ENCODE results near the gene S100A13. TPM values are rescaled to one million over a fixed set of nuclear protein-coding genes. Genes with fewer than 3 reads are reported as not detected.

Gene S100A13
- total and polyA plus RNA-seq, 3 donors from 2014 or later: 54.2 to 90.9 (median 78.2) TPM

DNA sequence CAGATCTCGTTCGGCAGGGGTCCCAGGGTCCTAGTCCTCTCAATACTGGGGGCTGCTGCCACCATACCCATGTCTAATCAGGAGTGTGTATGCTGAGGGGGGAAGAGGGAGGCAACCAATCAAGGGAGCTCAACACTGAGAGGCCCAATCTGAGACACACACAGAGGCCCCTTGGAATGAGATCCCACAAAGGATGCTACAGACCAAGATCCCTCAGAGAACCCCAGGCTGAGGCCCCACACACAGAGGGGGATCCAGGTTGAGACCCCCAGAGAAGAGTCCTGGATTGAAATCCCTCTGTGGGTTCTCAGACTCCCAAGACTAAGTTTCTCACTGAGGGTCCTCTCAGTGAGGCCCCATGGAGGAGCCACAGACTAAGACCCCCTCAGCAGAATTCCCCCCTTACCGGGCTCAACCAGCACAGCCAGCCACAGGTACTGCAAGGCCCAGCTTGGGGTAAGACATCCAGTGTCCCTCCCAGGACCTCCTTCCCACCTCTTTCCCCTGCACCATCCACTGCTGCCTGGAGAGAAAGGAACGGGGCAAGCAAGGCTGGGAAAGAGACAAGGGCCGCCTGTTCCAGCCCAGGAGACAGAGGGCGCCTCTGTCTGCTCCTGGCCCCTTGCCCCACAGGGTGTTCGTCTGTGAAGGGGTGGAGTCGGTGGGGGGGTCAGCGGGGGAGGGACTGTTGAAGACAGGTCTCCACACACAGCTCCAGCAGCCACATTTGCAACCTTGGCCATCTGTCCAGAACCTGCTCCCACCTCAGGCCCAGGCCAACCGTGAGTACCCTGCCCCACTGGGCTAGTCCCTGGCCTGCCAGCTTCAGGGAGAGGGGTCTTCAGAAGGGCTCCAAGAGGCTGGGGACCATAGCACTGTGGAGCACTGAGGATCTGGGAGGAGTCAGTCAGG, 666 bp upstream of the S100A13 start, which contains the start of gene S100A1:
S100A1 (plus strand) TSS at position 720 of the 912 bp plus-strand sequence. CDS start 2,088 bp downstream, outside the sequence.
- DNase-seq: no peak
- intact Hi-C loops (cut with DNase I; ENCODE audit: low total_unique reads): no loop called here
- TF ChIP-seq, protein P1, sequence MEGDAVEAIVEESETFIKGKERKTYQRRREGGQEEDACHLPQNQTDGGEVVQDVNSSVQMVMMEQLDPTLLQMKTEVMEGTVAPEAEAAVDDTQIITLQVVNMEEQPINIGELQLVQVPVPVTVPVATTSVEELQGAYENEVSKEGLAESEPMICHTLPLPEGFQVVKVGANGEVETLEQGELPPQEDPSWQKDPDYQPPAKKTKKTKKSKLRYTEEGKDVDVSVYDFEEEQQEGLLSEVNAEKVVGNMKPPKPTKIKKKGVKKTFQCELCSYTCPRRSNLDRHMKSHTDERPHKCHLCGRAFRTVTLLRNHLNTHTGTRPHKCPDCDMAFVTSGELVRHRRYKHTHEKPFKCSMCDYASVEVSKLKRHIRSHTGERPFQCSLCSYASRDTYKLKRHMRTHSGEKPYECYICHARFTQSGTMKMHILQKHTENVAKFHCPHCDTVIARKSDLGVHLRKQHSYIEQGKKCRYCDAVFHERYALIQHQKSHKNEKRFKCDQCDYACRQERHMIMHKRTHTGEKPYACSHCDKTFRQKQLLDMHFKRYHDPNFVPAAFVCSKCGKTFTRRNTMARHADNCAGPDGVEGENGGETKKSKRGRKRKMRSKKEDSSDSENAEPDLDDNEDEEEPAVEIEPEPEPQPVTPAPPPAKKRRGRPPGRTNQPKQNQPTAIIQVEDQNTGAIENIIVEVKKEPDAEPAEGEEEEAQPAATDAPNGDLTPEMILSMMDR (IDR thresholded peaks at IDR 0.05): no peak
- TF ChIP-seq POLR2A (IDR thresholded peaks at IDR 0.05): no peak
- Histone ChIP-seq H3K36me3 (ENCODE audit: low read depth, missing control alignments) (no peaks in the 10 kb centered on the region), H3K27ac (peak within 1 kb of the TSS; percentile 94 to 95), H3K9me3 (no peaks in the 10 kb centered on the region), H3K4me3 (peak within 1 kb of the TSS; percentile 38 to 67), H3K27me3 (no peaks in the 10 kb centered on the region), H3K4me1 (peaks cover 32% of the 10 kb centered on the region)
- WGBS, 2 donors: 59 to 64% methylated on average over 3 to 10 of the region's 10 CpGs

DNA sequence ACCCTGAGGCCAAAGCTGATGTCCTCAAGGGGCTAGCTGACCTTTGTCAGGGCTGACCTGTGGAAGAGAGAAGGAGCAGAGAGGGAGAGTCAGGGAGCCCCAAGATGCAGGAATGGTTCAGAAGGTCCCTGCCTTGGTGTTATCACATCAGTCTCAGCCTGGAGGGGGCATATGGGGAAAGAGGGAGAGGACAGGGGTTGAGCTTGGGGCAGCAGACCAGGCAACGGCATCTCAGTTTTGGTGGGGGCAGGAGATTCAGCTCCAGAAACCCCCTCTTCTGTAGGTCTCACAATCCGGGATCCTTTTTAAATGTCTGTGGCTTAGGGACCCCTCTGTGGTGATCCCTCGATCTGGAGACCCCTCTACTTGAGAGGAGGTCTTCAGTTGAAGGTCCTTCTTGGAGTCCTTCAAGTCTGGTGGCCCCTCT, 815 bp downstream of the S100A13 start:
- intact Hi-C loops (cut with DNase I; ENCODE audit: low total_unique reads): no loop called here
- H3K4me3 ChIP-seq: peak overlapping the region; percentile 38 to 67
- H3K36me3 ChIP-seq (ENCODE audit: low read depth, missing control alignments): no peaks in the 10 kb centered on the region
- no peaks in the 10 kb centered on the region for H3K27me3 ChIP-seq
- H3K27ac ChIP-seq: peak overlapping the region; percentile 94 to 95
- no peaks in the 10 kb centered on the region for H3K9me3 ChIP-seq
- DNase-seq: no peak
- peaks cover 32% of the 10 kb centered on the region for H3K4me1 ChIP-seq
- no peak for TF ChIP-seq POLR2A (IDR thresholded peaks at IDR 0.05)
- WGBS, 2 donors: 23 to 40% methylated on average over 3 of the region's 3 CpGs

GRCh38 chr1:153624965-153625611, 2.2 kb downstream of the S100A13 start:
- DNase-seq: no peak
- Histone ChIP-seq H3K4me1 (peaks cover 31% of the 10 kb centered on the region), H3K9me3 (no peaks in the 10 kb centered on the region), H3K27me3 (no peaks in the 10 kb centered on the region), H3K27ac (no peak overlapping the region), H3K4me3 (no peak overlapping the region), H3K36me3 (ENCODE audit: low read depth, missing control alignments) (no peaks in the 10 kb centered on the region)
- intact Hi-C loops (cut with DNase I; ENCODE audit: low total_unique reads): no loop called here
- TF ChIP-seq, protein P1 (IDR thresholded peaks at IDR 0.05): no peak
- no peak for TF ChIP-seq POLR2A (IDR thresholded peaks at IDR 0.05)
- WGBS, 2 donors: 83 to 88% methylated on average over 10 of the region's 10 CpGs

DNA sequence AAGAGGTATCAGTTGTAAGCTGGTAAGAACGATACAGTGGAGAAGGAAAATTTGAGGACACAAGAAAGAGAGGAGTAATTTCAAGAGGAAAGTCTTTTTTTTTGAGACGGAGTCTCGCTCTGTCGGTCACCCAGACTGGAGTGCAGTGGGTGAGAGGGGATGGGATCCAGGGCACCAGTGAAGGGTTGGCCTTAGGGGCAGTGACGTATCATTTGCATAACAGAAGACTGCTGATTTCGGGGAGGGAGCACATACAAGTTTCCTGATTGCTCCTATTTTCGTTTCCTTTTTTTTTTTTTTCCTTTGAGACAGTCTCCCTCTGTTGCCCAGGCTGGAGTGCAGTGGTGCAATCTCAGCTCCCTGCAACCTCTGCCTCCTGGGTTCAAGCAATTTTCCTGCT, 4.2 kb downstream of the S100A13 start:
- Histone ChIP-seq H3K27ac (no peak overlapping the region), H3K9me3 (no peaks in the 10 kb centered on the region), H3K36me3 (ENCODE audit: low read depth, missing control alignments) (no peaks in the 10 kb centered on the region), H3K27me3 (no peaks in the 10 kb centered on the region), H3K4me3 (no peak overlapping the region), H3K4me1 (peaks cover 21% of the 10 kb centered on the region)
- TF ChIP-seq POLR2A (IDR thresholded peaks at IDR 0.05): no peak
- TF ChIP-seq, protein P1 (IDR thresholded peaks at IDR 0.05): no peak
- no peak for DNase-seq
- WGBS, 2 donors: 74 to 86% methylated on average over 7 of the region's 7 CpGs
- intact Hi-C loops (cut with DNase I; ENCODE audit: low total_unique reads): no loop called here

GRCh38 chr1:153619171-153619570, 8.1 kb downstream of the S100A13 start:
- Histone ChIP-seq H3K4me1 (no peaks in the 10 kb centered on the region), H3K4me3 (no peak overlapping the region), H3K27ac (no peak overlapping the region), H3K9me3 (no peaks in the 10 kb centered on the region), H3K27me3 (no peaks in the 10 kb centered on the region), H3K36me3 (ENCODE audit: low read depth, missing control alignments) (no peaks in the 10 kb centered on the region)
- 92 to 96% methylated on average over 4 to 6 of the region's 6 CpGs for WGBS, 2 donors
- intact Hi-C loops (cut with DNase I; ENCODE audit: low total_unique reads): no loop called here
- TF ChIP-seq, protein P1 (IDR thresholded peaks at IDR 0.05): no peak
- no peak for TF ChIP-seq POLR2A (IDR thresholded peaks at IDR 0.05)
- no peak for DNase-seq
